ENCODE results near the gene OCA2. TPM values are rescaled to one million over a fixed set of nuclear protein-coding genes. Genes with fewer than 3 reads are reported as not detected.

The OCA2 gene
- total RNA-seq, 6 experiments from 2014 or later: 0.07 to 0.13 (median 0.12) TPM; not detected in 3

DNA sequence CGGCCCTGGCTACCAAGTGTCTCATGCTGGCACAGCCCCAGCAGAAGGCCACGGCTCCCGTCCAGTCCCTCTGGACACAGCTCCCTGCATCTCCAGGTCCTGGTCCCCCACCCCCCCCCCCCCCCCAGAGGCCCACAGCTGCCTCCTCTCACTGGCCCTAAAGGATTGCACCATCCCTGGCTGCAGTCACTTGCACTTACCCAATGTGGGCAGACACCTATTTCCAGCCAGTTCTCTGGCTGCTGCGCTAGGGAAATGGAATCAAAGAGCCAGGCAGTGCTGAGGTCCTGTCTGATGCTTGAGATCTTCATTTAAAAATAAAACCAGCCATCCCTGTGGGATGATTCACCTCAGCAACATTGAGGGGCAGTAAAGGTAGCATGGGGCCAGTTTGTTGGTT is 346.4 kb downstream of the OCA2 start:
- no peaks in the 10 kb centered on the region for H3K9me3 ChIP-seq
- no peaks in the 10 kb centered on the region for H3K36me3 ChIP-seq
- H3K4me1 ChIP-seq: no peaks in the 10 kb centered on the region
- 40% methylated on average over 2 of the region's 4 CpGs for WGBS (ENCODE audit: insufficient coverage, low coverage, low lambda C conversion rate, missing lambda C conversion rate)
- H3K4me3 ChIP-seq: no peak overlapping the region
- ATAC-seq: no peak
- TF ChIP-seq POLR2A (IDR thresholded peaks at IDR 0.05) (no peak), CTCF (IDR thresholded peaks at IDR 0.05) (no peak)
- intact Hi-C loops (cut with DNase I): no loop called here
- no peak for DNase-seq
- no peaks in the 10 kb centered on the region for H3K27me3 ChIP-seq
- no peak overlapping the region for H3K27ac ChIP-seq

- H3K27me3 ChIP-seq: no peaks in the 10 kb centered on the region
- DNase-seq (no peak), ATAC-seq (no peak)
- intact Hi-C loops (cut with DNase I): no loop called here
- no peaks in the 10 kb centered on the region for H3K9me3 ChIP-seq
- no peaks in the 10 kb centered on the region for H3K36me3 ChIP-seq
- TF ChIP-seq POLR2A (IDR thresholded peaks at IDR 0.05): no peak
- TF ChIP-seq CTCF (IDR thresholded peaks at IDR 0.05): no peak
- H3K4me1 ChIP-seq: no peaks in the 10 kb centered on the region
- no peak overlapping the region for H3K4me3 ChIP-seq
- H3K27ac ChIP-seq: no peak overlapping the region
- WGBS (ENCODE audit: insufficient coverage, low coverage, low lambda C conversion rate, missing lambda C conversion rate): no CpG with 5 or more reads among the region's 2 CpGs
These were observed 351.1 kb downstream of the OCA2 start for GRCh38 chr15:27747997-27748396.

DNA sequence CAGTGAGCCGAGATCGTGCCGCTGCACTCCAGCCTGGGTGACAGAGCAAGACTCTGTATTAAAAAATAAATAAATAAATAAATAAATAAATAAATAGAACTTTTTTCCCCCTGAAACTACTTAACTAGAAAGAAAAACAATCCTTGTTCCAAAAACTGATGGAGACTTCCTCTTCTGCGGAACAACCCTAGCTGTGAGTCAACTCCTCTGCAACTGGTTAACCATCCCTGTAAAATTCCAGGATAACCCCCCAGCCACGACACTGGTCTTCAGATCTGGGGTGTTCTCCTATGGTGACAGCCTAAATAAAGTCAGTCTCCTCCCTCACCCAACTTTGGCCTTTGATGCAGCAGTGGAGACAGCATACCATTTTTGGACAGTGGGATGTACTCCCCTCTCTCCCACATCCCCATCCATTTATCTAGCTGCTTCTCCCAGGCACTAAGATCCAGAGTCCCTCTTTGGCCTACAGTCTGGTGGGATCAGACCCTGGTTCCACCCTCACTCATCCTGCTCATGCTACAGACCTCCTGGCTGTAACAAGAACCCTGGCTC is 352.6 kb downstream of the OCA2 start:
- ATAC-seq: no peak
- intact Hi-C loops (cut with DNase I): no loop called here

DNA sequence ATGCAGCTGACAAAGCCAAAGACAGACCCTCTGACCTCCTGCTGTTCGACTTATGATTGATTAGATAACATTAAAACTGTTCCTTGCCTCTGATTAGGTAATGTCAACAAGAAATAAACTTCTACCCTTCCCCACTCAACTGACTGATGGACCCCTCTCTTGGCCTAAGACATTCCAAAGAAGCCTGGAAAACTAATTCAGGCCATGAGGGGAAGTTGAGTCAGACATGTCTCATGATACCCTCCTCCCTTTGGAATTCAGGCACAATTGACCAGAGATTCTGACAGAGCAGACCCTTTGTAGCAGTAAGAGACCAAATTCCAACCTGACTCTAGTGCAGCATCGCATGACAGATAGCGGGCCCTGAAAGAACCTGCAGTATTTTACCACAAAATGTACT is 354.5 kb downstream of the OCA2 start:
- 49% methylated on average over 3 of the region's 3 CpGs for WGBS (ENCODE audit: insufficient coverage, low coverage, low lambda C conversion rate, missing lambda C conversion rate)
- DNase-seq (no peak), ATAC-seq (no peak)
- H3K27ac ChIP-seq: no peak overlapping the region
- no peaks in the 10 kb centered on the region for H3K36me3 ChIP-seq
- H3K9me3 ChIP-seq: no peaks in the 10 kb centered on the region
- H3K27me3 ChIP-seq: no peaks in the 10 kb centered on the region
- intact Hi-C loops (cut with DNase I): no loop called here
- TF ChIP-seq POLR2A (IDR thresholded peaks at IDR 0.05): no peak
- no peak for TF ChIP-seq CTCF (IDR thresholded peaks at IDR 0.05)
- H3K4me3 ChIP-seq: no peak overlapping the region
- no peaks in the 10 kb centered on the region for H3K4me1 ChIP-seq

More for the DNA sequence above, 352.6 kb downstream of the OCA2 start:
- Histone ChIP-seq H3K4me1 (no peaks in the 10 kb centered on the region), H3K27ac (no peak overlapping the region), H3K27me3 (no peaks in the 10 kb centered on the region), H3K4me3 (no peak overlapping the region), H3K9me3 (no peaks in the 10 kb centered on the region), H3K36me3 (no peaks in the 10 kb centered on the region)
- WGBS (ENCODE audit: insufficient coverage, low coverage, low lambda C conversion rate, missing lambda C conversion rate): 73% methylated on average over 5 of the region's 5 CpGs
- TF ChIP-seq CTCF (IDR thresholded peaks at IDR 0.05) (no peak), POLR2A (IDR thresholded peaks at IDR 0.05) (no peak)
- DNase-seq: no peak

- Histone ChIP-seq H3K4me1 (no peaks in the 10 kb centered on the region), H3K9me3 (no peaks in the 10 kb centered on the region), H3K27ac (no peak overlapping the region), H3K36me3 (no peaks in the 10 kb centered on the region), H3K27me3 (no peaks in the 10 kb centered on the region), H3K4me3 (no peak overlapping the region)
- intact Hi-C loops (cut with DNase I): no loop called here
- WGBS (ENCODE audit: insufficient coverage, low coverage, low lambda C conversion rate, missing lambda C conversion rate): 77% methylated on average over 3 of the region's 8 CpGs
- DNase-seq (no peak), ATAC-seq (no peak)
- no peak for TF ChIP-seq CTCF (IDR thresholded peaks at IDR 0.05)
- no peak for TF ChIP-seq POLR2A (IDR thresholded peaks at IDR 0.05)
These were observed 355.5 kb downstream of the OCA2 start for GRCh38 chr15:27743638-27744037.
